GM23248 (cell line): ENCODE data around the gene CHRNA4. TPM values are rescaled to one million over a fixed set of nuclear protein-coding genes. Genes with fewer than 3 reads are reported as not detected.

Experiments used
- DNase-seq: peaks from one replicate; pipeline ENCODE4 v3.0.0-alpha.2; 2015
- H2AFZ ChIP-seq: fragments of 200-600 bp; sonication (generic); 2 replicates; pipeline ENCODE4 v1.6.1; 2016; ENCODE audit warnings: antibody characterized with exemption
- H3F3A ChIP-seq: fragments of 200-600 bp; sonication (generic); 2 replicates; pipeline ENCODE4 v1.6.1; 2016; ENCODE audit warnings: mild to moderate bottlenecking, antibody characterized with exemption, mixed run types; ENCODE audit not compliant: insufficient read depth
- H3K27ac ChIP-seq: fragments of 200-600 bp; sonication (generic); 2 replicates; pipeline ENCODE4 v1.5.1; 2016; ENCODE audit warnings: mild to moderate bottlenecking
- H3K27me3 ChIP-seq: fragments of 200-600 bp; sonication (generic); replicated peaks from 2 replicates; pipeline ENCODE4 v1.6.1; 2016; ENCODE audit warnings: mild to moderate bottlenecking; ENCODE audit not compliant: insufficient read depth
- H3K36me3 ChIP-seq: fragments of 200-600 bp; sonication (generic); 2 replicates; pipeline ENCODE4 v1.6.1; 2016; ENCODE audit warnings: low read depth, mild to moderate bottlenecking
- H3K4me1 ChIP-seq: fragments of 200-600 bp; sonication (generic); 2 replicates; pipeline ENCODE4 v1.6.1; 2016; ENCODE audit warnings: mild to moderate bottlenecking; ENCODE audit not compliant: insufficient read depth
- H3K4me2 ChIP-seq: fragments of 200-600 bp; sonication (generic); one replicate; pipeline ENCODE4 v1.6.1; 2016; ENCODE audit warnings: mild to moderate bottlenecking; ENCODE audit not compliant: unreplicated experiment
- H3K4me3 ChIP-seq: fragments of 200-600 bp; sonication (generic); 2 replicates; pipeline ENCODE4 v1.5.1; 2016; ENCODE audit warnings: mild to moderate bottlenecking
- H3K79me2 ChIP-seq: fragments of 200-600 bp; sonication (generic); 2 replicates; pipeline ENCODE4 v1.6.1; 2016; ENCODE audit warnings: mild to moderate bottlenecking; ENCODE audit not compliant: insufficient read depth
- H3K9ac ChIP-seq: fragments of 200-600 bp; sonication (generic); 2 replicates; pipeline ENCODE4 v1.6.1; 2016; ENCODE audit warnings: mild to moderate bottlenecking
- H3K9me2 ChIP-seq: fragments of 200-600 bp; sonication (generic); 2 replicates; pipeline ENCODE4 v1.6.1; 2016; ENCODE audit warnings: mixed run types, mild to moderate bottlenecking, moderate library complexity; ENCODE audit not compliant: insufficient read depth
- H3K9me3 ChIP-seq: fragments of 200-600 bp; sonication (generic); one replicate; pipeline ENCODE4 v1.6.1; 2017; ENCODE audit warnings: low read depth
- H4K20me1 ChIP-seq: fragments of 200-600 bp; sonication (generic); 2 replicates; pipeline ENCODE4 v1.6.0; 2016; ENCODE audit not compliant: insufficient read depth
- EZH2 ChIP-seq: fragments of 200-600 bp; sonication (generic); IDR thresholded peaks from 2 replicates; pipeline ENCODE4 v1.6.1; 2018; ENCODE audit warnings: antibody characterized with exemption, mild to moderate bottlenecking; ENCODE audit not compliant: insufficient read depth, poor library complexity, severe bottlenecking
- EZH2phosphoT487 ChIP-seq: fragments of 200-600 bp; sonication (generic); IDR thresholded peaks from 2 replicates; pipeline ENCODE4 v1.6.1; 2018; ENCODE audit warnings: antibody characterized with exemption, moderate library complexity, mild to moderate bottlenecking, low read depth; ENCODE audit not compliant: insufficient read depth
- WGBS, 2 experiments: methylation state at CpG; one replicate each; pipeline ENCODE4 v1.1.6; 2015 to 2017; ENCODE audit warnings: low lambda C conversion rate in 2 of 2, low coverage in 1 of 2; ENCODE audit errors: missing lambda C conversion rate in 2 of 2; 5-methylcytosine and 5-hydroxymethylcytosine counted together
- in situ Hi-C: fragments of 300-500 bp; cut with MboI; formaldehyde crosslinking; loops from 2 replicates; pipeline ENCODE4 v1.15.0; 2020
- polyA plus RNA-seq: library from polyadenylated mRNA; unstranded; fragments of >200 nt; fragmentation: Nextera tagmentation; extraction: Ambion mirVana; gene quantifications from 2 replicates; pipeline ENCODE4 v1.2.1, GENCODE V29; 2016
- total RNA-seq: library from RNA; depleted of rRNA; stranded (reverse); fragments of >200 nt; shearing (Covaris generic); gene quantifications from 2 replicates; pipeline ENCODE4 v1.2.3, GENCODE V29; 2014

The CHRNA4 gene
- total and polyA plus RNA-seq, 2 experiments from 2014 or later: not detected

GRCh38 chr20:63325021-63325471 lies 36.1 kb downstream of the CHRNA4 start:
- Histone ChIP-seq H3K9me2 (no peaks in the 10 kb centered on the region), H3K4me3 (no peak overlapping the region), H3K36me3 (no peaks in the 10 kb centered on the region), H3K27me3 (peaks cover 25% of the 10 kb centered on the region), H3K9me3 (no peaks in the 10 kb centered on the region), H3K4me1 (no peaks in the 10 kb centered on the region), H3K4me2 (no peak overlapping the region), H2AFZ (no peak overlapping the region), H4K20me1 (no peaks in the 10 kb centered on the region), H3K9ac (no peak overlapping the region), H3K27ac (no peak overlapping the region), H3F3A (0 out of 2 replicates have a peak, but pooled peaks cover 4% of the 10 kb centered on the region), H3K79me2 (no peaks in the 10 kb centered on the region)
- in situ Hi-C loops: no loop called here
- TF ChIP-seq EZH2 (no peak), EZH2phosphoT487 (no peak)
- 43 to 56% methylated on average over 6 to 10 of the region's 10 CpGs for WGBS, 2 experiments
- no peak for DNase-seq

- TF ChIP-seq EZH2phosphoT487: no peak
- TF ChIP-seq EZH2: peak; percentile 50
- H3F3A ChIP-seq: 0 out of 2 replicates have a peak, but pooled peaks cover 4% of the 10 kb centered on the region
- in situ Hi-C loops: no loop called here
- H3K9me3 ChIP-seq: no peaks in the 10 kb centered on the region
- H3K9ac ChIP-seq: no peak overlapping the region
- no peaks in the 10 kb centered on the region for H3K9me2 ChIP-seq
- no peak overlapping the region for H3K4me2 ChIP-seq
- WGBS, 2 experiments: 9 to 11% methylated on average over 17 of the region's 18 CpGs
- H3K4me1 ChIP-seq: no peaks in the 10 kb centered on the region
- H3K27ac ChIP-seq: no peak overlapping the region
- DNase-seq: peak; percentile 48
- H3K27me3 ChIP-seq: peaks cover 25% of the 10 kb centered on the region
- no peak overlapping the region for H2AFZ ChIP-seq
- H3K36me3 ChIP-seq: no peaks in the 10 kb centered on the region
- H4K20me1 ChIP-seq: no peaks in the 10 kb centered on the region
- H3K4me3 ChIP-seq: no peak overlapping the region
- no peaks in the 10 kb centered on the region for H3K79me2 ChIP-seq
Measured at GRCh38 chr20:63323357-63323981, 37.7 kb downstream of the CHRNA4 start.

GRCh38 chr20:63322933-63323273 lies 38.2 kb downstream of the CHRNA4 start:
- no peaks in the 10 kb centered on the region for H4K20me1 ChIP-seq
- no peaks in the 10 kb centered on the region for H3K79me2 ChIP-seq
- H3K27ac ChIP-seq: no peak overlapping the region
- TF ChIP-seq EZH2phosphoT487 (no peak), EZH2 (no peak)
- H3K4me2 ChIP-seq: no peak overlapping the region
- no peaks in the 10 kb centered on the region for H3K9me2 ChIP-seq
- WGBS, 2 experiments: 1 to 3% methylated on average over 15 of the region's 15 CpGs
- 0 out of 2 replicates have a peak, but pooled peaks cover 4% of the 10 kb centered on the region for H3F3A ChIP-seq
- no peak overlapping the region for H3K9ac ChIP-seq
- DNase-seq: no peak
- no peak overlapping the region for H3K4me3 ChIP-seq
- peaks cover 25% of the 10 kb centered on the region for H3K27me3 ChIP-seq
- H3K9me3 ChIP-seq: no peaks in the 10 kb centered on the region
- H2AFZ ChIP-seq: no peak overlapping the region
- H3K36me3 ChIP-seq: no peaks in the 10 kb centered on the region
- in situ Hi-C loops: no loop called here
- H3K4me1 ChIP-seq: no peaks in the 10 kb centered on the region

- in situ Hi-C loops: no loop called here
- no peak overlapping the region for H3K27ac ChIP-seq
- peaks cover 25% of the 10 kb centered on the region for H3K27me3 ChIP-seq
- no peak overlapping the region for H3K4me3 ChIP-seq
- H3K9ac ChIP-seq: no peak overlapping the region
- TF ChIP-seq EZH2phosphoT487 (no peak), EZH2 (no peak)
- 0 out of 2 replicates have a peak, but pooled peaks cover 4% of the 10 kb centered on the region for H3F3A ChIP-seq
- H3K4me2 ChIP-seq: no peak overlapping the region
- H3K79me2 ChIP-seq: no peaks in the 10 kb centered on the region
- 28 to 33% methylated on average over 33 to 34 of the region's 34 CpGs for WGBS, 2 experiments
- H2AFZ ChIP-seq: no peak overlapping the region
- no peaks in the 10 kb centered on the region for H3K9me3 ChIP-seq
- H3K36me3 ChIP-seq: no peaks in the 10 kb centered on the region
- H3K9me2 ChIP-seq: no peaks in the 10 kb centered on the region
- no peak for DNase-seq
- no peaks in the 10 kb centered on the region for H4K20me1 ChIP-seq
- no peaks in the 10 kb centered on the region for H3K4me1 ChIP-seq
Measured at GRCh38 chr20:63322146-63322932, 38.8 kb downstream of the CHRNA4 start.
